ENCODE results near the gene APBA1.

DNA sequence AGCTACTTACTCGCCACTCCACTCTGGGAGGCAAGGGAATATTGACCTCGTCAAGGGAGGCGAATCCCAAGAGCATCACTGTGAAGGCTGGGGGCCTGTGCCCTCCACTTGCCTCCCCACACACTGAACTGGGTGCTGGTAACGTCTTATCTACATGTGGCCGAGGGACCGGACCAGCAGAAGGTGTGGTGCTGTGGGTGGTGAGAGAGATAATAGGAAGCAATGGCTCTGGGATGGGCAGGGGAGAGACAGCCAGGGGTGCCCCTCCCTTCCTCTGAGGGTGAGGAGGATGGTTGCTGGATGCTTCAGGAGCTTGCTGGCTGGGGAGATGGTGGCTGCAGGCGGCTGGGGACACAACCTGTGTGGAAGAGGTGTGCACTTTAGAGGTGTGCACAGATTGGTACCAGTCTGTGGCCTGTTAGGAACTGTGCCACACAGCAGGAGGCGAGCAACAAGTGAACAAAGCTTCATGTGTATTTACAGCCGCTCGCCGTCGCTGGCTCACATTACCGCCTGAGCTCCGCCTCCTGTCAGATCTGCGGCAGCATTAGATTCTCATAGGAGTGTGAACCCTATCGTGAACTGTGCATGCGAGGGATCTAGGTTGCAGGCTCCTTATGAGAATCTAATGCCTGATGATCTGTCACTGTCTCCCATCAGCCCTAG lies 246.9 kb downstream of the APBA1 start:
- TF ChIP-seq, protein P1, sequence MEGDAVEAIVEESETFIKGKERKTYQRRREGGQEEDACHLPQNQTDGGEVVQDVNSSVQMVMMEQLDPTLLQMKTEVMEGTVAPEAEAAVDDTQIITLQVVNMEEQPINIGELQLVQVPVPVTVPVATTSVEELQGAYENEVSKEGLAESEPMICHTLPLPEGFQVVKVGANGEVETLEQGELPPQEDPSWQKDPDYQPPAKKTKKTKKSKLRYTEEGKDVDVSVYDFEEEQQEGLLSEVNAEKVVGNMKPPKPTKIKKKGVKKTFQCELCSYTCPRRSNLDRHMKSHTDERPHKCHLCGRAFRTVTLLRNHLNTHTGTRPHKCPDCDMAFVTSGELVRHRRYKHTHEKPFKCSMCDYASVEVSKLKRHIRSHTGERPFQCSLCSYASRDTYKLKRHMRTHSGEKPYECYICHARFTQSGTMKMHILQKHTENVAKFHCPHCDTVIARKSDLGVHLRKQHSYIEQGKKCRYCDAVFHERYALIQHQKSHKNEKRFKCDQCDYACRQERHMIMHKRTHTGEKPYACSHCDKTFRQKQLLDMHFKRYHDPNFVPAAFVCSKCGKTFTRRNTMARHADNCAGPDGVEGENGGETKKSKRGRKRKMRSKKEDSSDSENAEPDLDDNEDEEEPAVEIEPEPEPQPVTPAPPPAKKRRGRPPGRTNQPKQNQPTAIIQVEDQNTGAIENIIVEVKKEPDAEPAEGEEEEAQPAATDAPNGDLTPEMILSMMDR (IDR thresholded peaks at IDR 0.05; ENCODE audit: control extremely low read depth in 1 of 3, insufficient read depth in 1 of 3, low read depth in 1 of 3, low read length in 3 of 3): no peak
- TF ChIP-seq SUZ12 (IDR thresholded peaks at IDR 0.05; ENCODE audit: low read length) (no peak), EZH2 (IDR thresholded peaks at IDR 0.05; ENCODE audit: low read depth, low read length, severe bottlenecking) (no peak), SRF (IDR thresholded peaks at IDR 0.05; ENCODE audit: low read depth, low read length) (no peak), SIRT6 (IDR thresholded peaks at IDR 0.05; ENCODE audit: low read length) (no peak), RNF2 (IDR thresholded peaks at IDR 0.05; ENCODE audit: borderline replicate concordance, low read depth, low read length, missing control alignments, poor library complexity, severe bottlenecking) (no peak), YY1 (IDR thresholded peaks at IDR 0.05; ENCODE audit: low read depth, low read length) (no peak), TAF1 (IDR thresholded peaks at IDR 0.05; ENCODE audit: low read depth, low read length) (no peak)
- TF ChIP-seq, protein P2, sequence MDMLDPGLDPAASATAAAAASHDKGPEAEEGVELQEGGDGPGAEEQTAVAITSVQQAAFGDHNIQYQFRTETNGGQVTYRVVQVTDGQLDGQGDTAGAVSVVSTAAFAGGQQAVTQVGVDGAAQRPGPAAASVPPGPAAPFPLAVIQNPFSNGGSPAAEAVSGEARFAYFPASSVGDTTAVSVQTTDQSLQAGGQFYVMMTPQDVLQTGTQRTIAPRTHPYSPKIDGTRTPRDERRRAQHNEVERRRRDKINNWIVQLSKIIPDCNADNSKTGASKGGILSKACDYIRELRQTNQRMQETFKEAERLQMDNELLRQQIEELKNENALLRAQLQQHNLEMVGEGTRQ (IDR thresholded peaks at IDR 0.05; ENCODE audit: low read length): no peak

Data from H1 (cell line).